Fibroblast of villous mesenchyme (primary cell): ENCODE measurements around the gene NECTIN4. TPM values are rescaled to one million over a fixed set of nuclear protein-coding genes. Genes with fewer than 3 reads are reported as not detected.
"Not testable (repeated sequence)": the region's sequence is repeated elsewhere in the genome, so short reads cannot be mapped to it uniquely, and the experiment has no call there.

Source experiments
- DNase-seq: peaks from one replicate; pipeline ENCODE4 v3.0.0-alpha.2; 2010; ENCODE audit warnings: low read depth
- H3K4me3 ChIP-seq: 2 replicates; pipeline ENCODE4 v1.5.1; 2011; ENCODE audit warnings: low read depth, mild to moderate bottlenecking, low read length
- CTCF ChIP-seq: IDR thresholded peaks from 2 replicates; pipeline ENCODE4 v1.5.1; 2012; ENCODE audit warnings: low read depth, mild to moderate bottlenecking, low read length; ENCODE audit not compliant: insufficient read depth
- total RNA-seq: library from RNA; depleted of rRNA; stranded (reverse); fragments of >200 nt; gene quantifications from 2 replicates; pipeline ENCODE4 v1.2.3, GENCODE V29; 2012

The NECTIN4 gene
- total RNA-seq, 1 donor, result 2.6 TPM

GRCh38 chr1:161069731-161070270 is 19.6 kb downstream of the NECTIN4 start, which contains the start of gene ARHGAP30:
Gene ARHGAP30, minus strand, starts transcription at chr1:161069891. Its CDS starts 267 bp downstream, at chr1:161069624.
- no peak for DNase-seq
- no peak for TF ChIP-seq CTCF
- H3K4me3 ChIP-seq, result no peak within 1 kb of the TSS

GRCh38 chr1:161069241-161069640 is 20.1 kb downstream of the NECTIN4 start:
- H3K4me3 ChIP-seq, result no peak overlapping the region
- no peak for DNase-seq
- TF ChIP-seq CTCF, result no peak

GRCh38 chr1:161068306-161069234 is 20.8 kb downstream of the NECTIN4 start:
- H3K4me3 ChIP-seq, result no peak overlapping the region
- no peak for DNase-seq
- TF ChIP-seq CTCF, result no peak

- no peak for TF ChIP-seq CTCF
- no peak overlapping the region for H3K4me3 ChIP-seq
These were observed 22.7 kb downstream of the NECTIN4 start for GRCh38 chr1:161066694-161067093.

GRCh38 chr1:161065681-161066080 is 23.7 kb downstream of the NECTIN4 start:
- not testable (repeated sequence) for H3K4me3 ChIP-seq, DNase-seq

More at GRCh38 chr1:161066694-161067093, 22.7 kb downstream of the NECTIN4 start:
- no peak for DNase-seq

- not testable (repeated sequence) for DNase-seq
These were observed 25.4 kb downstream of the NECTIN4 start for GRCh38 chr1:161063936-161064335.

GRCh38 chr1:161061419-161061818 is 27.9 kb downstream of the NECTIN4 start:
- no peak for TF ChIP-seq CTCF
- H3K4me3 ChIP-seq, result no peak overlapping the region
- DNase-seq, result no peak

More at GRCh38 chr1:161063936-161064335, 25.4 kb downstream of the NECTIN4 start:
- not testable (repeated sequence) for H3K4me3 ChIP-seq

- no peak overlapping the region for H3K4me3 ChIP-seq
- TF ChIP-seq CTCF, result no peak
- no peak for DNase-seq
These were observed 30.1 kb downstream of the NECTIN4 start for GRCh38 chr1:161059293-161059692.
